ENCODE measurements around the gene COX7A2L. TPM values are rescaled to one million over a fixed set of nuclear protein-coding genes. Genes with fewer than 3 reads are reported as not detected.

Gene COX7A2L
- total RNA-seq, 4 donors from 2014 or later = 69.8 to 94.7 (median 89.1) TPM

DNA sequence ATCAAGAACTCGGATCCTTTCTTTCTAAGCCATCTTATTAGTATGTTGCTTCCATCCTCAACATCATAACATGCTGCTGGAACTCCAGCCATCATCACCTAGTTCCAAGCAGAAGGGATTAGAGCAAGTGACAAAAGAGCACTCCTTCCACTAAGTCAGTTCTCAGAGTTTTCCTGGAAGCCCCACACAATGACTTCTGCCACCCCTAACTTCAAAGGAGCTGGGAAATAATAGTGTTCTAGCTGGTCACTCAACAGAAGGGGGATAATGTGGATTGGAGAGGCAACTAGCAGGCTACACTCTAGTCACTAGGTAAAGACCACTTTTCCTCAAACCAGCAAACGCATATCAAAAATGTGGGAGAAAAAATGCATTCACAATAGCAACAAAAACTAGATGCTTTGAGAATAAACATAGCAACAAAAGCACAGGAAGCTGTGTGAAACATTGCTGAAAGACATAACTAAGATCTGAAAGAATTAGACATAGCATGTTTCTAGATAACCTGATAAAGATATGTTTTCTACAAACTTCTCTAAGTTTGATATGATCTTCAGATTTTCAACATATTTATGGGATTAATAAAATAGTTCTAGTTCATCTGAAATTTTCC is 39.5 kb downstream of the COX7A2L start:
- DNase-seq = no peak
- TF ChIP-seq CTCF (IDR thresholded peaks at IDR 0.05 in 4 of 5, conservative IDR thresholded peaks at IDR 0.05 in 1 of 5) = no peak
- TF ChIP-seq POLR2A (IDR thresholded peaks at IDR 0.05) = no peak
- in situ Hi-C loops (cut with MboI; ENCODE audit: low sequenced_read_pairs in 4 of 4) (no loop called here), intact Hi-C loops (cut with DNase I; ENCODE audit: low total_unique reads) (no loop called here)
- no peaks in the 10 kb centered on the region for H3K4me1 ChIP-seq
- no peaks in the 10 kb centered on the region for H3K27me3 ChIP-seq
- no peak for ATAC-seq
- no peak overlapping the region for H3K27ac ChIP-seq
- no peak overlapping the region for H3K4me3 ChIP-seq
- H3K9me3 ChIP-seq = no peaks in the 10 kb centered on the region
- peaks cover 0 to 4% of the 10 kb centered on the region in 2 donors for H3K36me3 ChIP-seq

DNA sequence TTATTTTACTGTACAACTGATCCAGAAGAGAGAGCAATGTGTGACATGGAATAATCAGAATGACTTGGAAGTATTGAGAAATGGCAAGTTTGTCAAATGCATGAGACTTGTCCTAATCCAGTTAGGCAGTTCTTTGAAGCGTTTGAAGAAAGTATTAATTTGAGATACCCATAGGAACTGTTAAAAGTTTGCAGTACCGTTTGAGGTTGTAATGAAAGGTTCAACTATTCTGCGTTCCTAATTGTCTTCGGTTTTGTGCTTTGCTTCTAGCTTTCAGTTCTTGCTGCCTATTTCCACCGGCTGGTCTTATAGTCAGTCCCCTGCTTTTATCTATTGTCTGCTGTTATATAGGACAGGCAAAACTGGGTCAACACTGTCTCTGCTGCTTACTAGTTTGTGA is 41.8 kb downstream of the COX7A2L start:
- intact Hi-C loops (cut with DNase I; ENCODE audit: low total_unique reads) = no loop called here
- Histone ChIP-seq H3K27ac (no peak overlapping the region), H3K4me3 (no peak overlapping the region), H3K27me3 (no peaks in the 10 kb centered on the region), H3K4me1 (no peaks in the 10 kb centered on the region), H3K36me3 (peaks cover 0 to 4% of the 10 kb centered on the region in 2 donors), H3K9me3 (no peaks in the 10 kb centered on the region)
- ATAC-seq (no peak), DNase-seq (no peak)
- TF ChIP-seq POLR2A (IDR thresholded peaks at IDR 0.05) (no peak), CTCF (IDR thresholded peaks at IDR 0.05 in 4 of 5, conservative IDR thresholded peaks at IDR 0.05 in 1 of 5) (no peak)
- in situ Hi-C loops (cut with MboI; ENCODE audit: low sequenced_read_pairs in 4 of 4) = no loop called here

- no peak overlapping the region for H3K4me3 ChIP-seq
- no peak for TF ChIP-seq POLR2A (IDR thresholded peaks at IDR 0.05)
- no peak for TF ChIP-seq CTCF (IDR thresholded peaks at IDR 0.05 in 4 of 5, conservative IDR thresholded peaks at IDR 0.05 in 1 of 5)
- in situ Hi-C loops (cut with MboI; ENCODE audit: low sequenced_read_pairs in 4 of 4) (no loop called here), intact Hi-C loops (cut with DNase I; ENCODE audit: low total_unique reads) (no loop called here)
- H3K36me3 ChIP-seq = peaks cover 0 to 4% of the 10 kb centered on the region in 2 donors
- no peak for ATAC-seq
- H3K9me3 ChIP-seq = no peaks in the 10 kb centered on the region
- no peaks in the 10 kb centered on the region for H3K27me3 ChIP-seq
- no peak for DNase-seq
- H3K4me1 ChIP-seq = no peaks in the 10 kb centered on the region
- H3K27ac ChIP-seq = no peak overlapping the region
These were observed 43.1 kb downstream of the COX7A2L start for GRCh38 chr2:42317945-42318344.

- TF ChIP-seq POLR2A (IDR thresholded peaks at IDR 0.05) (no peak), CTCF (IDR thresholded peaks at IDR 0.05 in 4 of 5, conservative IDR thresholded peaks at IDR 0.05 in 1 of 5) (no peak)
- H3K9me3 ChIP-seq = no peaks in the 10 kb centered on the region
- no peaks in the 10 kb centered on the region for H3K4me1 ChIP-seq
- H3K36me3 ChIP-seq = peaks cover 0 to 4% of the 10 kb centered on the region in 2 donors
- in situ Hi-C loops (cut with MboI; ENCODE audit: low sequenced_read_pairs in 4 of 4) (no loop called here), intact Hi-C loops (cut with DNase I; ENCODE audit: low total_unique reads) (no loop called here)
- no peak for ATAC-seq
- no peak for DNase-seq
- no peak overlapping the region for H3K27ac ChIP-seq
- no peak overlapping the region for H3K4me3 ChIP-seq
- H3K27me3 ChIP-seq = no peaks in the 10 kb centered on the region
These were observed 43.5 kb downstream of the COX7A2L start for GRCh38 chr2:42317486-42317885.

DNA sequence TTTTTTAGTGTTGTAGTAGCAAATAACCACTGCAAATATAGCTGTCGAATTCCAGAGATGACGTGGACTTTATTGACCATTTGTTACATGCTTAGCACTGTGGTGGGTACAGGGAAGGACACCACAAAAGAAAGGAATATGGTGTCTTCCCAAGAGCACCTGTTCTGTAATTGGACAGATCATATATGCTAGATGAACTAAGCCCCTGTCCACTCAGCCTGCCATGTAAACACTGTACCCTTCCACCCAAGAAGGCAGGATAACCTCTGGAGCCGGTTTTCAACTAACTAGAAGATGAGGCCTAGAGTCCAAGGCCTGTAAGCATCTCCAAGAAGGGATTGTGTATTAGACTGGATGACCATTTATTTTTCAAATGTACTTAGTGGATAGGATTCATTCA is 44.1 kb downstream of the COX7A2L start:
- Histone ChIP-seq H3K27me3 (no peaks in the 10 kb centered on the region), H3K4me3 (no peak overlapping the region), H3K4me1 (no peaks in the 10 kb centered on the region), H3K36me3 (peaks cover 0 to 4% of the 10 kb centered on the region in 2 donors), H3K27ac (no peak overlapping the region), H3K9me3 (no peaks in the 10 kb centered on the region)
- no peak for ATAC-seq
- TF ChIP-seq CTCF (IDR thresholded peaks at IDR 0.05 in 4 of 5, conservative IDR thresholded peaks at IDR 0.05 in 1 of 5) (no peak), POLR2A (IDR thresholded peaks at IDR 0.05) (no peak)
- intact Hi-C loops (cut with DNase I; ENCODE audit: low total_unique reads) = no loop called here
- no peak for DNase-seq
- in situ Hi-C loops (cut with MboI; ENCODE audit: low sequenced_read_pairs in 4 of 4) = no loop called here
